Measurements from ENCODE around the gene ITFG1. TPM values are rescaled to one million over a fixed set of nuclear protein-coding genes. Genes with fewer than 3 reads are reported as not detected.

Gene ITFG1
- 18.2 and 33.7 TPM in 2 replicates for total RNA-seq (2014; rRNA removed; shearing (Covaris generic))
- 37.9 and 41.8 TPM in 2 replicates for total RNA-seq (2022)
- percentile 84 among the genes with signal in this experiment for Bru-seq, nascent RNA
- BruChase-seq, experiment 1, labeled RNA remaining after a 6-hour chase = percentile 70 among the genes with signal in this experiment
- BruChase-seq, experiment 2, labeled RNA remaining after a 2-hour chase = percentile 70 among the genes with signal in this experiment
- long read RNA-seq, transcript ITFG1-201 (18 exons, 3,400 nt) = major isoform, 133 of 188 reads
- long read RNA-seq, partial matches to known transcripts = 18 of 188 reads
- long read RNA-seq, other reads (novel, unspliced or antisense) = 37 of 188 reads

- TF ChIP-seq EZH2phosphoT487 (IDR thresholded peaks at IDR 0.05; ENCODE audit: borderline replicate concordance, low read depth, low read length) (no peak), CTCF (conservative IDR thresholded peaks at IDR 0.05; ENCODE audit: low read length) (0 out of 2 replicates have a peak, but pooled peaks have one; percentile 4)
- H3K4me1 ChIP-seq (ENCODE audit: insufficient read depth, low read length, poor library complexity, severe bottlenecking) = peaks cover 48% of the 10 kb centered on the region
- intact Hi-C loops (cut with micrococcal nuclease; ENCODE audit: unreplicated experiment) = loop anchor here (1.0 to 10.0 kb wide), 5 partner anchors 32 to 704 kb away; partner anchors contain the start of gene NETO2
Observed at GRCh38 chr16:47460711-47461597, at the start of gene ITFG1, which contains the start of gene PHKB. Gene ITFG1, minus strand, starts transcription at chr16:47461063. Its CDS starts 18 bp downstream, at chr16:47461045. Gene PHKB, plus strand, starts transcription at chr16:47461331. Its CDS starts 20 bp downstream, at chr16:47461351.

GRCh38 chr16:47507701-47508100 is 46.8 kb upstream of the ITFG1 start:
- Histone ChIP-seq H2AFZ (ENCODE audit: low read length) (no peak overlapping the region), H3K27ac (ENCODE audit: low read depth, low read length, poor library complexity, severe bottlenecking) (no peak overlapping the region), H4K20me1 (ENCODE audit: insufficient read depth, low read length) (no peaks in the 10 kb centered on the region), H3K79me2 (ENCODE audit: insufficient read depth, low read depth, low read length) (no peaks in the 10 kb centered on the region), H3K4me3 (ENCODE audit: low read depth, low read length, poor library complexity, severe bottlenecking) (no peak overlapping the region), H3K36me3 (ENCODE audit: insufficient read depth, low read length) (peaks cover 61% of the 10 kb centered on the region), H3K9me2 (ENCODE audit: insufficient read depth, low read length) (no peaks in the 10 kb centered on the region), H3K9me3 (ENCODE audit: low read length) (no peaks in the 10 kb centered on the region), H3K4me2 (ENCODE audit: low read length) (no peak overlapping the region), H3K4me1 (ENCODE audit: insufficient read depth, low read length, poor library complexity, severe bottlenecking) (peaks cover 12% of the 10 kb centered on the region)
- ChIA-PET POLR2A (interaction anchor here (0.6 to 2.8 kb wide), 10 partner anchors 9 to 47 kb away, joined by 3 to 18 read pairs (median 4); no protein-coding TSS in a partner anchor), CTCF (ENCODE audit: unreplicated experiment) (no interaction called here)
- BruUV-seq (replicated peaks) = no TSS peak
- intact Hi-C loops (cut with micrococcal nuclease; ENCODE audit: unreplicated experiment) = no loop called here
- no peak for DNase-seq (ENCODE audit: low spot score)
- no peak for TF ChIP-seq EZH2phosphoT487 (IDR thresholded peaks at IDR 0.05; ENCODE audit: borderline replicate concordance, low read depth, low read length)
- no peak for TF ChIP-seq CTCF (conservative IDR thresholded peaks at IDR 0.05; ENCODE audit: low read length)

More at GRCh38 chr16:47460711-47461597, at the start of gene ITFG1, which contains the start of gene PHKB:
- H3K9me3 ChIP-seq (ENCODE audit: low read length) = no peaks in the 10 kb centered on the region
- H3K36me3 ChIP-seq (ENCODE audit: insufficient read depth, low read length) = peaks cover 43% of the 10 kb centered on the region
- H3K4me3 ChIP-seq (ENCODE audit: low read depth, low read length, poor library complexity, severe bottlenecking) = peak within 1 kb of the TSS; percentile 89
- H4K20me1 ChIP-seq (ENCODE audit: insufficient read depth, low read length) = no peaks in the 10 kb centered on the region; the same call in 1 of the 2 replicates
- H3K4me2 ChIP-seq (ENCODE audit: low read length) = peak within 1 kb of the TSS; percentile 97
- H2AFZ ChIP-seq (ENCODE audit: low read length) = peak within 1 kb of the TSS; percentile 82
- peaks cover 66% of the 10 kb centered on the region for H3K79me2 ChIP-seq (ENCODE audit: insufficient read depth, low read depth, low read length)
- H3K9me2 ChIP-seq (ENCODE audit: insufficient read depth, low read length) = no peaks in the 10 kb centered on the region
- H3K27ac ChIP-seq (ENCODE audit: low read depth, low read length, poor library complexity, severe bottlenecking) = peak within 1 kb of the TSS; percentile 82
- ChIA-PET CTCF (ENCODE audit: unreplicated experiment) (interaction anchor here (0.6 to 1.3 kb wide), 2 partner anchors 10 to 33 kb away, joined by 3 to 4 read pairs; no protein-coding TSS in a partner anchor), POLR2A (interaction anchor here (0.6 to 13.0 kb wide), 17 partner anchors 10 to 319 kb away, joined by 3 to 120 read pairs (median 4); no protein-coding TSS in a partner anchor)
- BruUV-seq (replicated peaks) = no TSS peak
- peak; percentile 96 for DNase-seq (ENCODE audit: low spot score)

Data from OCI-LY7 (cell line).